A549 (cell line): ENCODE data around the gene ITFG1. TPM values are rescaled to one million over a fixed set of nuclear protein-coding genes. Genes with fewer than 3 reads are reported as not detected.

Source experiments
- ATAC-seq, 2 experiments: fragments of 200-7000 bp in 1 of 2; fragments of >200 bp in 1 of 2; cut with Nextera tagmentation in 1 of 2; cut with Tn5 transposase in 1 of 2; 3 replicates each; pipeline versions ENCODE4 v1.8.0 to v1.9.1; 2018 to 2020; ENCODE audit warnings: mild to moderate bottlenecking in 1 of 2, moderate library complexity in 1 of 2
- CTCF ChIA-PET: fragments of 300-600 bp; sonication (Branson Sonifier 250); formaldehyde crosslinking; extraction: SDS; loops from one replicate; lab custom pipeline; 2021; ENCODE audit warnings: antibody characterized with exemption, inconsistent platforms; lab: Yijun Ruan, JAX
- POLR2A ChIA-PET: fragments of 350-600 bp; formaldehyde crosslinking; extraction: SDS; loops from one replicate; lab custom pipeline; 2021; ENCODE audit warnings: antibody characterized with exemption, inconsistent platforms; lab: Yijun Ruan, JAX
- DNase-seq, 2 experiments: peaks; one replicate each; pipeline versions ENCODE4 v3.0.0 to v3.0.0-alpha.2; 2011 to 2016; ENCODE audit warnings: low read depth in 1 of 2, low spot score in 1 of 2
- FAIRE-seq: peaks from 2 replicates; lab custom pipeline; 2011; peaks lifted over from hg19 to GRCh38; lab: Jason Lieb, UNC
- H3K27ac ChIP-seq, 2 experiments: fragments of >200 bp; sonication (Bioruptor Twin); formaldehyde crosslinking; 3 replicates each; pipeline ENCODE4 v1.5.1; 2016 to 2017
- H3K4me1 ChIP-seq: fragments of >200 bp; sonication (Bioruptor Twin); formaldehyde crosslinking; 3 replicates; pipeline ENCODE4 v1.6.1; 2016
- H3K4me2 ChIP-seq: fragments of >200 bp; sonication (Bioruptor Twin); formaldehyde crosslinking; 3 replicates; pipeline ENCODE4 v1.6.1; 2016
- H3K4me3 ChIP-seq: fragments of >200 bp; sonication (Bioruptor Twin); formaldehyde crosslinking; 3 replicates; pipeline ENCODE4 v1.5.1; 2016
- H3K9me3 ChIP-seq: fragments of >200 bp; sonication (Bioruptor Twin); formaldehyde crosslinking; 3 replicates; pipeline ENCODE4 v1.6.1; 2016
- EP300 ChIP-seq, 2 experiments: fragments of >200 bp; sonication (Bioruptor Twin); formaldehyde crosslinking; IDR thresholded peaks; 2 replicates in 1 of 2; 3 replicates in 1 of 2; pipeline ENCODE4 v1.6.1; 2016 to 2017
- HEYL ChIP-seq: fragments of 250-450 bp; sonication (Bioruptor Pico); IDR thresholded peaks from 2 replicates; pipeline ENCODE4 v1.8.0; 2021; ENCODE audit warnings: mild to moderate bottlenecking, moderate library complexity
- HMGXB4 ChIP-seq: fragments of 250-450 bp; sonication (Bioruptor Pico); IDR thresholded peaks from 2 replicates; pipeline ENCODE4 v1.5.0; 2021; ENCODE audit warnings: mild to moderate bottlenecking, moderate library complexity, borderline replicate concordance
- HOXB13 ChIP-seq: fragments of 250-450 bp; sonication (Bioruptor Pico); IDR thresholded peaks from 2 replicates; pipeline ENCODE4 v1.5.0; 2020; ENCODE audit warnings: low read depth, mild to moderate bottlenecking, moderate library complexity
- JUN ChIP-seq, 2 experiments: fragments of >200 bp; sonication (Bioruptor Twin); formaldehyde crosslinking; IDR thresholded peaks; 2 replicates in 1 of 2; 3 replicates in 1 of 2; pipeline ENCODE4 v1.6.1; 2016 to 2017
- KDM1A ChIP-seq: fragments of 200-600 bp; sonication (generic); IDR thresholded peaks from 2 replicates; pipeline ENCODE4 v1.6.1; 2016; ENCODE audit warnings: low read depth, mild to moderate bottlenecking
- MAX ChIP-seq: IDR thresholded peaks from 2 replicates; pipeline ENCODE4 v1.6.1; 2012
- MAZ ChIP-seq: fragments of 150-350 bp; IDR thresholded peaks from 2 replicates; pipeline ENCODE4 v1.6.1; 2014; ENCODE audit warnings: antibody characterized with exemption, low read depth, low read length, borderline replicate concordance
- NFE2L2 ChIP-seq: fragments of 150-350 bp; conservative IDR thresholded peaks from 2 replicates; pipeline ENCODE4 v1.6.1; 2014; ENCODE audit warnings: low read length
- PHF8 ChIP-seq: fragments of 200-600 bp; sonication (generic); IDR thresholded peaks from 2 replicates; pipeline ENCODE4 v1.6.1; 2016; ENCODE audit warnings: low read depth, mild to moderate bottlenecking, antibody characterized with exemption, moderate library complexity, borderline replicate concordance
- RAD21 ChIP-seq, 2 experiments: fragments of >200 bp in 1 of 2; sonication (Bioruptor Twin) in 1 of 2; formaldehyde crosslinking in 1 of 2; IDR thresholded peaks in 1 of 2; conservative IDR thresholded peaks in 1 of 2; 2 replicates in 1 of 2; 3 replicates in 1 of 2; pipeline ENCODE4 v1.6.1; 2012 to 2018; ENCODE audit warnings: inconsistent platforms in 1 of 2
- RCOR1 ChIP-seq: fragments of 150-350 bp; IDR thresholded peaks from 2 replicates; pipeline ENCODE4 v1.6.1; 2014; ENCODE audit warnings: antibody characterized with exemption, low read length, low read depth
- RFX5 ChIP-seq: fragments of 450-650 bp; IDR thresholded peaks from 2 replicates; pipeline ENCODE4 v1.7.1; 2014; ENCODE audit warnings: antibody characterized with exemption, mild to moderate bottlenecking, moderate library complexity
- SMC3 ChIP-seq: fragments of >200 bp; sonication (Bioruptor Twin); formaldehyde crosslinking; IDR thresholded peaks from 3 replicates; pipeline ENCODE4 v1.6.1; 2018; ENCODE audit warnings: inconsistent platforms
- ZC3H11A ChIP-seq: fragments of 450-650 bp; IDR thresholded peaks from 2 replicates; pipeline ENCODE4 v1.6.1; 2014; ENCODE audit warnings: antibody characterized with exemption, mild to moderate bottlenecking
- WGBS: methylation state at CpG from one replicate; pipeline ENCODE4 v1.1.6; 2017; ENCODE audit errors: missing lambda C conversion rate; 5-methylcytosine and 5-hydroxymethylcytosine counted together
- polyA plus RNA-seq, 4 experiments: library from polyadenylated mRNA; depleted of rRNA in 3 of 4; stranded (reverse); fragments of >200 nt; fragmentation: RNase III in 1 of 4; extraction: RNeasy Plus Mini Kit Qiagen cat#74134 plus additional on column Dnase treatment in 1 of 4; gene quantifications; 2 replicates in 3 of 4; 3 replicates in 1 of 4; pipeline ENCODE4 v1.2.3, GENCODE V29; 2011 to 2017
- TF ChIP-seq, protein P1 (sequence below): IDR thresholded peaks from 2 replicates; pipeline ENCODE4 v1.6.1; 2012
- TF ChIP-seq, protein P2 (sequence below): IDR thresholded peaks from 2 replicates; pipeline ENCODE4 v1.6.1; 2012; ENCODE audit warnings: low read depth, borderline replicate concordance
- TF ChIP-seq, protein P3 (sequence below): fragments of >200 bp; sonication (Bioruptor Twin); formaldehyde crosslinking; IDR thresholded peaks from 3 replicates; pipeline ENCODE4 v1.5.1; 2016
- TF ChIP-seq, protein P4 (sequence below): fragments of >200 bp; sonication (Bioruptor Twin); formaldehyde crosslinking; IDR thresholded peaks from 2 replicates; pipeline ENCODE4 v1.6.1; 2016

The ITFG1 gene
- polyA plus RNA-seq, 2 of the 4 experiments (the other 2 are of a cell fraction) = 32.9 to 112 TPM

DNA sequence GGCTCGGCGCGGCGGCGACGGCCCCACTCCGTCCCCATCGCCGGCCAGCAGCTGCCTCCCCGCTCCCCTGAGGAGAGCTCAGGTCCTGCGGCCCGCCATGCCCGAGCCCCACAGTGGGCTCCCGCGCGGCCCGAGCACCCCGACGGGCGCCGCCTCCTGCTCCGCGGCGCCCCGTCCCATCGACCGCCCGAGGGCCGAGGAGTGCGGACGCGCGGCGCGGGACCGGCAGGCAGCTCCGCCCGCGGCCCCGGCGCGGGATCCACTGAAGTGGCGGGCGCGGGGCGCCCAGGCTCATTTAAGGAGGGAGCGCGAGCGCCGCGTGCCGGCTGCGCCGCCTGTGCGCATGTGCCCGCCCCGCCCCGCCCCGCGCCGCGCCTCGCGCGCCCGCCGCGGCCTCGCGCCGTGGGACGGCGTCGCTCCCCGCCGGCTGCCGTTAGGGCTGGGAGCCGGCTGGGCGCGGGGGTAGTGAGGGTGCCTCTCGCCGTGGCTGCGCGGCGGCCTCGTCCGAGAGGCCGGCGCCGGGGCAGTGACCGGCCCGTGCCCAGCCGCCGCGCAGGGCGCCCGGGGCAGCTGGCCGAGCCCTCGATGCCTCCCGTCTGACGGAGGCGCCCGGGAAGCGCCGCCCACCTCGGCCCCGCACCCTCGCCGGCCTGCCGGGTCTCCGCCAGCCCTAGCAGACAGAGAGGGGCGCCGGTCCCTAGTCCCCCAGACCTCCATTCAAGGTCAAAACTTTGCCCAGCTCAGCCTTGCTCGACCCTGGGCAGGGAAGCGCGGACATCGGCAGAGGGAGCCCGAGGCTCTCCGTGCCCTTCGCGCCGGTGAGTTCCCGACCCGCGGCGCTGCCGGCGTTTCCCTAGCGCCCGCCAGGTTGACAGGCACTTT, 316.9 kb downstream of the ITFG1 start, which contains the start of gene NETO2 (continued):
- TF ChIP-seq RCOR1 = no peak
- no peak for TF ChIP-seq KDM1A
- no peak for TF ChIP-seq EP300 (IDR thresholded peaks at IDR 0.05)
- TF ChIP-seq JUN (IDR thresholded peaks at IDR 0.05) = peak in 1 of 2 experiments; percentile 89; a peak in 4 of 5 replicates
- TF ChIP-seq, protein P1, sequence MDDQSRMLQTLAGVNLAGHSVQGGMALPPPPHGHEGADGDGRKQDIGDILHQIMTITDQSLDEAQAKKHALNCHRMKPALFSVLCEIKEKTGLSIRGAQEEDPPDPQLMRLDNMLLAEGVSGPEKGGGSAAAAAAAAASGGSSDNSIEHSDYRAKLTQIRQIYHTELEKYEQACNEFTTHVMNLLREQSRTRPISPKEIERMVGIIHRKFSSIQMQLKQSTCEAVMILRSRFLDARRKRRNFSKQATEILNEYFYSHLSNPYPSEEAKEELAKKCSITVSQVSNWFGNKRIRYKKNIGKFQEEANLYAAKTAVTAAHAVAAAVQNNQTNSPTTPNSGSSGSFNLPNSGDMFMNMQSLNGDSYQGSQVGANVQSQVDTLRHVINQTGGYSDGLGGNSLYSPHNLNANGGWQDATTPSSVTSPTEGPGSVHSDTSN = no peak
- TF ChIP-seq RFX5 = no peak

GRCh38 chr16:47142821-47143676, 317.8 kb downstream of the ITFG1 start:
- FAIRE-seq (no peak), ATAC-seq (peak; percentile 80 to 88), DNase-seq (peak; percentile 73 to 84)
- under 1% methylated on average over 42 of the region's 111 CpGs for WGBS
- Histone ChIP-seq H3K4me3 (peak overlapping the region; percentile 69), H3K4me1 (peaks cover 24% of the 10 kb centered on the region), H3K27ac (peak overlapping the region; percentile 95 to 97), H3K9me3 (no peaks in the 10 kb centered on the region), H3K4me2 (peak overlapping the region; percentile 95)
- ChIA-PET POLR2A (interaction anchor here (0.6 to 2.0 kb wide), 7 partner anchors 105 to 1022 kb away, joined by 3 to 19 read pairs (median 6); partner anchors contain the start of genes ITFG1 and PHKB), CTCF (interaction anchor here (0.5 to 6.0 kb wide), 62 partner anchors 9 to 1157 kb away, joined by 3 to 82 read pairs (median 5); partner anchors contain the start of genes ITFG1 and PHKB)
- TF ChIP-seq PHF8 (peak; percentile 76), HMGXB4 (peak; percentile 81; the same call in 1 of the 2 replicates), MAZ (no peak), NFE2L2 (no peak), SMC3 (peak; percentile 76), RAD21 (conservative IDR thresholded peaks at IDR 0.05 in 1 of 2, IDR thresholded peaks at IDR 0.05 in 1 of 2) (peak; percentile 26 to 49; a peak in 3 of 5 replicates), HEYL (CRISPR knock-in tag) (no peak), ZC3H11A (no peak), HOXB13 (CRISPR knock-in tag) (no peak), MAX (peak; percentile 63)
- TF ChIP-seq, protein P2, sequence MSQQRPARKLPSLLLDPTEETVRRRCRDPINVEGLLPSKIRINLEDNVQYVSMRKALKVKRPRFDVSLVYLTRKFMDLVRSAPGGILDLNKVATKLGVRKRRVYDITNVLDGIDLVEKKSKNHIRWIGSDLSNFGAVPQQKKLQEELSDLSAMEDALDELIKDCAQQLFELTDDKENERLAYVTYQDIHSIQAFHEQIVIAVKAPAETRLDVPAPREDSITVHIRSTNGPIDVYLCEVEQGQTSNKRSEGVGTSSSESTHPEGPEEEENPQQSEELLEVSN = 0 out of 2 replicates have a peak, but pooled peaks have one; percentile 70
- TF ChIP-seq, protein P3, sequence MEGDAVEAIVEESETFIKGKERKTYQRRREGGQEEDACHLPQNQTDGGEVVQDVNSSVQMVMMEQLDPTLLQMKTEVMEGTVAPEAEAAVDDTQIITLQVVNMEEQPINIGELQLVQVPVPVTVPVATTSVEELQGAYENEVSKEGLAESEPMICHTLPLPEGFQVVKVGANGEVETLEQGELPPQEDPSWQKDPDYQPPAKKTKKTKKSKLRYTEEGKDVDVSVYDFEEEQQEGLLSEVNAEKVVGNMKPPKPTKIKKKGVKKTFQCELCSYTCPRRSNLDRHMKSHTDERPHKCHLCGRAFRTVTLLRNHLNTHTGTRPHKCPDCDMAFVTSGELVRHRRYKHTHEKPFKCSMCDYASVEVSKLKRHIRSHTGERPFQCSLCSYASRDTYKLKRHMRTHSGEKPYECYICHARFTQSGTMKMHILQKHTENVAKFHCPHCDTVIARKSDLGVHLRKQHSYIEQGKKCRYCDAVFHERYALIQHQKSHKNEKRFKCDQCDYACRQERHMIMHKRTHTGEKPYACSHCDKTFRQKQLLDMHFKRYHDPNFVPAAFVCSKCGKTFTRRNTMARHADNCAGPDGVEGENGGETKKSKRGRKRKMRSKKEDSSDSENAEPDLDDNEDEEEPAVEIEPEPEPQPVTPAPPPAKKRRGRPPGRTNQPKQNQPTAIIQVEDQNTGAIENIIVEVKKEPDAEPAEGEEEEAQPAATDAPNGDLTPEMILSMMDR = peak; percentile 83
- TF ChIP-seq, protein P4, sequence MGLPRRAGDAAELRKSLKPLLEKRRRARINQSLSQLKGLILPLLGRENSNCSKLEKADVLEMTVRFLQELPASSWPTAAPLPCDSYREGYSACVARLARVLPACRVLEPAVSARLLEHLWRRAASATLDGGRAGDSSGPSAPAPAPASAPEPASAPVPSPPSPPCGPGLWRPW = no peak
